Progenitor cell of endocrine pancreas (in vitro differentiated cells): ENCODE measurements around the gene LRP1B. TPM values are rescaled to one million over a fixed set of nuclear protein-coding genes. Genes with fewer than 3 reads are reported as not detected.

Experiments
- DNase-seq: peaks from one replicate; pipeline ENCODE4 v3.0.0; 2021; ENCODE audit warnings: low spot score; ENCODE audit not compliant: unreplicated experiment
- H3K27ac Mint-ChIP-seq: 2 replicates; pipeline ENCODE4 v1.8.0; 2021; ENCODE audit warnings: mild to moderate bottlenecking, moderate library complexity, mixed read lengths
- H3K27me3 Mint-ChIP-seq: 2 replicates; pipeline ENCODE4 v1.8.0; 2021; ENCODE audit warnings: mixed read lengths
- H3K36me3 Mint-ChIP-seq: 2 replicates; pipeline ENCODE4 v1.8.0; 2022; ENCODE audit warnings: mixed read lengths; ENCODE audit not compliant: insufficient read depth
- H3K4me1 Mint-ChIP-seq: 2 replicates; pipeline ENCODE4 v1.8.0; 2021; ENCODE audit warnings: low read depth, mixed read lengths
- H3K4me3 Mint-ChIP-seq: 2 replicates; pipeline ENCODE4 v1.8.0; 2021; ENCODE audit warnings: low read depth, mild to moderate bottlenecking, moderate library complexity, mixed read lengths
- H3K9me3 Mint-ChIP-seq: 2 replicates; pipeline ENCODE4 v1.8.0; 2021; ENCODE audit warnings: low read depth, mixed read lengths
- total RNA-seq: library from RNA; stranded (reverse); gene quantifications from 2 replicates; pipeline ENCODE4 v1.2.1, GENCODE V29; 2021
- TF ChIP-seq, protein P1 (sequence below): fragments of 200-600 bp; sonication (generic); IDR thresholded peaks from one replicate; pipeline ENCODE4 v1.5.0; 2021; ENCODE audit warnings: antibody characterized with exemption, mild to moderate bottlenecking; ENCODE audit not compliant: unreplicated experiment

The LRP1B gene
- total RNA-seq, 1 donor from 2014 or later: 0.57 TPM

DNA sequence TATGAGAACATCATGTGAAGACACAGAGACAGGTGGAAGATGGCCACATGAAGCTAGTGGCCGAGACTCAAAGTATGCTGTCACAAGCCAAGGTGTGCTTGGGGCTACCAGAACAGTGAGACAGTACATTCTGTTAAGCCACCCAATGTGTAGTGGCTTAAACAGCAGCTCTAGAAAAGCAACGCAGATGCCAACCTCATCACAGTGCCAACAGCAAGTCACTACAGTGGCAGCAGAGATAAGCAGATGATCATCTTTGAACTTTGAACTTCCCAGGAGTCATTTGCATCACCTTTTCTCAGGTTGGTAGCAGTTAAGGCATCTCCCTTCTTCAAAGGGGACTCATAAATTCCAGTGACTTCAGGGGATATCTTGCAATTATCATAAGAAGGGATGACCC lies 394.4 kb downstream of the LRP1B start:
- Mint-ChIP-seq H3K36me3 (no peaks in the 10 kb centered on the region), H3K27me3 (no peaks in the 10 kb centered on the region), H3K4me3 (no peak overlapping the region), H3K4me1 (peaks cover 6% of the 10 kb centered on the region), H3K9me3 (no peaks in the 10 kb centered on the region), H3K27ac (no peak overlapping the region)
- TF ChIP-seq, protein P1, sequence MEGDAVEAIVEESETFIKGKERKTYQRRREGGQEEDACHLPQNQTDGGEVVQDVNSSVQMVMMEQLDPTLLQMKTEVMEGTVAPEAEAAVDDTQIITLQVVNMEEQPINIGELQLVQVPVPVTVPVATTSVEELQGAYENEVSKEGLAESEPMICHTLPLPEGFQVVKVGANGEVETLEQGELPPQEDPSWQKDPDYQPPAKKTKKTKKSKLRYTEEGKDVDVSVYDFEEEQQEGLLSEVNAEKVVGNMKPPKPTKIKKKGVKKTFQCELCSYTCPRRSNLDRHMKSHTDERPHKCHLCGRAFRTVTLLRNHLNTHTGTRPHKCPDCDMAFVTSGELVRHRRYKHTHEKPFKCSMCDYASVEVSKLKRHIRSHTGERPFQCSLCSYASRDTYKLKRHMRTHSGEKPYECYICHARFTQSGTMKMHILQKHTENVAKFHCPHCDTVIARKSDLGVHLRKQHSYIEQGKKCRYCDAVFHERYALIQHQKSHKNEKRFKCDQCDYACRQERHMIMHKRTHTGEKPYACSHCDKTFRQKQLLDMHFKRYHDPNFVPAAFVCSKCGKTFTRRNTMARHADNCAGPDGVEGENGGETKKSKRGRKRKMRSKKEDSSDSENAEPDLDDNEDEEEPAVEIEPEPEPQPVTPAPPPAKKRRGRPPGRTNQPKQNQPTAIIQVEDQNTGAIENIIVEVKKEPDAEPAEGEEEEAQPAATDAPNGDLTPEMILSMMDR: no peak
- no peak for DNase-seq

DNA sequence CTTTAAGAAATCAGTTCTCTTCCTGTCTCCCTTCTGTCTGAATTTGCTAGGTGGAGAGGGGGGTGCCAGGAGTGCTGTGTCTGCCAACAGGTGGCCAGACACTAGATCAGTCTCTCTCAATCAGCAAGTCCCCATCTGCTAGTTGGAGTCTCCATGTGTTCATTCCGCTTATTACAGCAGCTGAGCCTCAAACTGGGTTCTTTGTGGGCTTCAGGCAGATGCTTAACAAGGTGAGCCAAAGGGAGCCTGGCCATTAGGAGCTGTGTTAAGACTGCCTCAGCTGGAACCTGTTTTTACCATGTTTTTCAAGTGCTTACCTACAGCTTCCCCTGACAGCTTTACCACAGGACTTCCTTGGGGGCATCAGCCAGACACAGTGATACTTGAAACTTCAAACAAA lies 401.9 kb downstream of the LRP1B start:
- H3K27ac Mint-ChIP-seq: no peak overlapping the region
- H3K27me3 Mint-ChIP-seq: no peaks in the 10 kb centered on the region
- no peaks in the 10 kb centered on the region for H3K9me3 Mint-ChIP-seq
- no peak overlapping the region for H3K4me3 Mint-ChIP-seq
- H3K36me3 Mint-ChIP-seq: no peaks in the 10 kb centered on the region
- TF ChIP-seq, protein P1: no peak
- H3K4me1 Mint-ChIP-seq: peaks cover 4% of the 10 kb centered on the region
- DNase-seq: no peak

DNA sequence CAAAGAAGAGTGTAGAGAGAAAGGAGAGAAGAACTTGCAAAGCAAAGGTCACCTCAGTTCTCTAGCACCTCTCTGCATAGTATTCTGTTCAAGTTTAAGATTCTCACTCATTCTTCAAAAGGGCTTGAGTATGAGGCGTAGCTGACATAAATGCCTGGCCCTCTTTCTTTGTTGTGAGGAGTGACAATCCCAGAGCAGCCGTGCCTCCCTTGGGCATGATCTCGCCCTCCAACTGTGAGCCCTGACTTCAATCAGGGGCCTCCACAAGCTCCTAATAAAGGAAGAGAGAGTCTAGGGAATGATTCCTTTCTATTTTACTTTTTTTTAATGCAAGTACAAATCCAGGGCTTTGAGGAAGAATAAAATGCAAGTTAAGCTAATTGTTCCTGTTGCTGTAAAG lies 402.7 kb downstream of the LRP1B start:
- H3K36me3 Mint-ChIP-seq: no peaks in the 10 kb centered on the region
- DNase-seq: no peak
- H3K27me3 Mint-ChIP-seq: no peaks in the 10 kb centered on the region
- peaks cover 4% of the 10 kb centered on the region for H3K4me1 Mint-ChIP-seq
- H3K4me3 Mint-ChIP-seq: no peak overlapping the region
- H3K27ac Mint-ChIP-seq: no peak overlapping the region
- TF ChIP-seq, protein P1: no peak
- no peaks in the 10 kb centered on the region for H3K9me3 Mint-ChIP-seq

DNA sequence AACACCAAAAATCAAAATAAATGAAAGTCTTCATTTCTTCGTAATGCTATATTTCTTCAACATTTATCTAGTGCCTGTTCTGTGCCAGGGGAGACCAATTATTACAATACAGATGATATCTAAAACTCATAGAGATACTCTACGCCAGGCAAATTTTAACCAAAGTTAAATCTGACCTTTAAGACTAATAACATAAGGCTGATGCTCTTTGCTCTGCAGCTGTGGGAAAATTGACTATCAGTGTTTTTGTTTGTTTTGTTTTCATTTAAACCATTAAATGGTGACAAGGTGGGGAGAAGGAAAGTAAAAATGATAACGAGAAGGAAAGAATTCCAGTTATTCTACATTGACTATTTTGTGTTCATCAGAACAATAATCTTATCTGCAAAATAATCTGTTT lies 406.4 kb downstream of the LRP1B start:
- H3K4me1 Mint-ChIP-seq: peaks cover 4% of the 10 kb centered on the region
- H3K4me3 Mint-ChIP-seq: no peak overlapping the region
- H3K36me3 Mint-ChIP-seq: no peaks in the 10 kb centered on the region
- H3K9me3 Mint-ChIP-seq: no peaks in the 10 kb centered on the region
- H3K27me3 Mint-ChIP-seq: no peaks in the 10 kb centered on the region
- TF ChIP-seq, protein P1: no peak
- no peak for DNase-seq
- no peak overlapping the region for H3K27ac Mint-ChIP-seq

DNA sequence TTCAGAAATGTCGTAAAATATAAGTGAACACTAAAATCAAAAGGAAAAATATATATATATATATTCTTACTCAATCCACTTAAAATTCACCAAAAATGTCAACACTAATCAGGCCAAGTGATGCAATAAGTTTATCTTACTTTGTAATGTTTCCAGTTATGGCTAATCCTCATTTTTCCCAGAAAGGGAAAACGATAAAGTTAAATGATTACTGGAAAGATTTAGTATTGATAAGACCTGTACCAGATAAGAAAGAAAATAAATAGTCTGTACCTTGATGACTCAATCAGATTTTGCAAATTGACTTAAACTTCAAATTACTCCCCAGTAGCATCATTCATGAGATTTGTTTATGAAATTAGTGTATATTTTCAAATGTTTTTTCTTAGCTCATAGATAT lies 407.0 kb downstream of the LRP1B start:
- Mint-ChIP-seq H3K4me1 (peaks cover 4% of the 10 kb centered on the region), H3K36me3 (no peaks in the 10 kb centered on the region), H3K4me3 (no peak overlapping the region), H3K27ac (no peak overlapping the region), H3K27me3 (no peaks in the 10 kb centered on the region), H3K9me3 (no peaks in the 10 kb centered on the region)
- TF ChIP-seq, protein P1: no peak
- no peak for DNase-seq

DNA sequence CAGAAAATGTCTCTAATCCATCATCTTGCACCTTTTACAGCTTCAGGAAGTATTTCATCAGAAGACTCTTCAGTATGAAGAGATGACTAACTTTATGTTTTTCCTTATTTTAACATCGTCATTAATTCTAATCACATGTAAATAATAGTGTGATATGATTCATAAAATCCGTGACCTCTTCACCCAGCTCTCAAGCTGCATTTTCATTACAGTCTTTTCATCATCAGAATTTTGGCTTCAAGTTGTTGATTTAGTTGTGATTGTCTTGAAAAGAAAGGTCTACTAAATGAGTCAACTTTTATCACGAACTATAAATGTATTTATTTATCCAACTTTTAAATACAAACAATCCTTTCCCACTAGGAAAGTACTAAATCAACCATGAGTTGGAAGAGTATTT lies 410.3 kb downstream of the LRP1B start:
- Mint-ChIP-seq H3K27me3 (no peaks in the 10 kb centered on the region), H3K9me3 (no peaks in the 10 kb centered on the region), H3K4me3 (no peak overlapping the region), H3K36me3 (no peaks in the 10 kb centered on the region), H3K27ac (no peak overlapping the region), H3K4me1 (peaks cover 4% of the 10 kb centered on the region)
- TF ChIP-seq, protein P1: no peak
- no peak for DNase-seq
